DMS79 treated with DMSO at 0.1 percent for 48 hours (cell line): ENCODE measurements around the gene SLC23A2.

Experiments
- DNase-seq: peaks from one replicate; lab custom pipeline; 2025; lab: John Stamatoyannopoulos, UW

The SLC23A2 gene

DNA sequence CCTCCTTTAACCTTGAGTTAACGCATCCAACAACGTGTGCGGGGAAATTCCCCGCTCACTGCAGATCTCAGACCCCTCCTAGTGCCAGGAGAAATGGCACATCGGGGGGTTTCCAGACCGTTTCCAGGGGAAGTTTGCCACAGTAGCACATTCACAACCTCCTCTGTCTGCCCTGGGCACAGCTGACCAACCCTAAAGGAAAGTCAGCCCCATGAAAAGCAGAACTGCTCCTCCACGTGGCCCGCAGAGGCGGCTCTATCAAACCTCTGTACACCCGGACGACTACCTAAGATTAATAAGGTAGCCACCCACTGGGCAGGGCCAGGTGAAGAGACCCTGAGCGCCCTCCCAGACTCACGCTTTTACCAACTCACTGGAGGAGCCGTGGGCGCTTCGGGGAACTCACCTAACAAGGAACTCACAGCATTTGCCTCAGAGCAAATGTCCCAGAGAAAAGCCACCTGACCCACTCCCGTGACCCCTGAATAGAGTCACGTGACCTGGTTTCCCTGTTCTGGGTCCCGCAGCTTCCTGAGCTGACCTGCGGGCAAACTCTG, 186.5 kb downstream of the SLC23A2 start:
- DNase-seq, result no peak

DNA sequence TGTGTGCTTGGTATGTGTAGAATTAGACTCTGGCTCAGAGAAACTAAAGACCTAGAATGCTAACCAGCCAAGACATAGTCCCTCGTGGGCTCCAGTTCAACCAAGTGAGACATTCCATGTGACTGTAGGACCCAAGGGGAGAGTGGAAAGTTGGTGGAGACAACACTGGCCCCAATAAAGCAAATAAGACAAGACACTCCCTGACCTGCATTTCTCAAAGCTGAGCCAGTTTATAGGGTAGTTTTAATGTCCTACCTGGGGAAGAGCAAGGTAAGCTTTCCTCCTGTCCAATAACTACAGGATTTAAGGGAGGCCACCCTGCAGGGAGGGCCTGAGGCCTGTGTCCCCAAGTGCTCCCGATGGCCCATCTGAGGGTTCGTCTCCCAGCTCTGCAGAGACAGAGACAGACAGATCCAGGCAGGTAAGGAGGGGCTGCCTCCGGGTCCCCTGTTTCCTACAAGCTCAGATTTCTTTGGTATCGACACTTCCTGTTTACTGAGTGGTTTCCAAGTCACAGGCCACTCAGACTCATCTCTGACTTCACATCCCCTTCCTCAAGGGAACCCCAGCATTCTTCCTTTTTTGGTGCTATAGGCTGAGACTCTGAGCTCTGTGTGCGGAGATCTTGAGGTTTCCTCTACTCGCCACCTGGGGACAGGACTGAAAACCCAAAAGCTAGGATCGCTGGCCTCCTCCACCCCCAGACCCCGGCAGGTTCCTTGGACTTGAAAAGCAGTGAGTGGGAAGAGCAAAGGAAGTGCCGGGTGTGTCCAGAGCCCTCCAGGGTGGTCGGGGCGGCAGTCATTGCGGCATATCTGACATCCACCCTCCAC, 187.2 kb downstream of the SLC23A2 start:
- DNase-seq, result no peak

DNA sequence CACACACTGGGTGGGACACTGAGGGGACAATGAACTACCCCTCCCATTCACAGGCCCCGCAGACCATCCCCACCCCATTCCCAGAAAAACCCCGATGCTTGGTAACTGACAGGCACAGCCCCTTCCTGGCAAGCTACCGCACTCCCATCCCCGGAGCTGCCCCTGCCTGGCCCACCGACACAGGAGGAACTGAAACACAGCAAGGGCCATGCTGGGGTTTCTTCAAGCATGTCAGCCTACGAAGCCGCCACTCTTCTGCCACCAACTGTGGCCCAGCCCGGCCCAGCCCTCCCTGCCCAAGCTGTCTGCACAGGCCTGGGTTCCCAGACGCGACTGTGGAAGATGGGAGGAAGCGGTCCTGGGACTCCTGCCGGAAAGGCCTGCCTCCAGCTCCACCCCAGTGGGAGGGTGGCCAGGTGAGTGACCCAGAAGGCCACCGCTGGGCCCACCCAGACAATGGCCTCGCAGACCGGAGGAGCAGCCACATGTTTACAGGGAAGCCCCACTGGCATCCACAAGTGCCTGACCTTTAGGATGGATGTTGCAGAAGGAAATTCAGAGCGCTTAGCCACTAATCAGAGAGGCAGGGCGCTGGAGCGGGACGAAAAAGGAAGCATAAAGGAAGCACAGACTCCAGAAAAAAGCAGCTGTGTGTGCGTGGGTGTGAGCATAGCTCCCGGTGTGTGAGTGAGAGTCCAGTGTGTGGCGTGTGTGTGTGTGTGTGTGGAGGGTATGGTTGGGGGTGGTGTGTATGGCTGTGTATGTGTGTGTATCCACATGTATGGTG, 188.0 kb downstream of the SLC23A2 start:
- no peak for DNase-seq

DNA sequence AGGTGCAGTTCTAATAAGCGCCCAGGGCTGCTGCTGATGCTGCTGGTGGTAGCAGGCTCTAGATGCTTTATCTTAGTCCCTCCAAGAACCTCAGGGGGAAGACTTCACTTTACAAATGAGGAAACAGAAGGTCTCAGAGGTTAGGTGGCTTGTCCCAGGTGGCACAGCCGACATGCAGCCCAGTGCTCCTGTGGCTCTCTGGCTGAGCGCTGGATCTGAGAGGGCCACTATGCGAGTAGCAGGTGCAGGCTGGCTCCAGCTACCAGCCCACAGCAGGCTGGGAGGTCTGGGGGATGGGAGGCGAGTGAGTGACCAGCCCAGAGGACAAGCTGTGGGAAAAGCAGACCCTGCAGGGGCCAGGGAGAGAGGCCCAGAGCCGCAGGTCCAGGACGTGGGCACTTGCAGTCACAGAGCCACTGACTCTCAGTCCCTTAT, 188.7 kb downstream of the SLC23A2 start:
- no peak for DNase-seq

DNA sequence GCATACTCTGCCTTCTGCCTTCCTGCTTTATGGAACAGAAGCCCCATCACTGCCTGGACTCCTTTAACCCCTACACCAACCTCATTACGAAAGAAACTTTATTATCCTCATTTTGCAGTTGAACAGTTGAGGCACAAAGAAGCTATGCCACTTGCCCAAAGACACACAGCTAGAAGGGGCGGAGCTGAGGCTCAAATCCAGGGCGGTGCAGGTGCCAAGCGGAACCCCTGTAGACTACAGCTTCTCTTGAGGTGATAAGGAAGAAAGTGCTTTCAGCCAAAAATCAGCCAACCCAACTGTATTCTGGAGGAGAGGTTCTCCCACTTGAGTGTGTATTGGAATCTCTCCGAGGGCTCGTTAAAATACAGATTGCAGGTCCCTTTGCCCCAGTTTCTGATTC, 189.1 kb downstream of the SLC23A2 start:
- DNase-seq, result no peak

DNA sequence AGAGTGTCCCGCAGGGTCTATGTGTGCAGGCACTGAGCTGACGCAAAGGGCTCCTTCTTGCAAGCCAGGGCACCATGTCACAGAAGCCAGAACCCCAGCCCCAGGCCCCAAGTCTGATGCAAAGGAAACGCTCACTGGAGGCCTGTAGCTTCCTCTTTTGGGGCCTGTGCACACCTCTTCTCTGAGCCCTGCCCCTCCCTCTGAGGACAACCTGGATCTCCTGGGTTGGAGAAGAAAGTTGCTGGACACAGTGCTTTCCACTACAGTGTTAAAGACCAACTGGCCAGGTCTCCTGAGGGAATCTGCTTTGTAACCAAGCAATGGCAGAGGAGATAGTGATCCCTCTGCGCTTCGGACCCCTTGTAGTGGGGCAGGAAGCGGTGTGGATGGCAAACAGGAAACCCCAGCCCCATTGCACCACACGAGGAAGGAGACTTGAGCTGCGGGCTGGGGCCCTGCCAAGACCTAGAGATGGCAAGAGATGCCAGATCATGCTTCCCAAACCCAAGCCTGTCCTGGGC, 189.6 kb downstream of the SLC23A2 start:
- no peak for DNase-seq

DNA sequence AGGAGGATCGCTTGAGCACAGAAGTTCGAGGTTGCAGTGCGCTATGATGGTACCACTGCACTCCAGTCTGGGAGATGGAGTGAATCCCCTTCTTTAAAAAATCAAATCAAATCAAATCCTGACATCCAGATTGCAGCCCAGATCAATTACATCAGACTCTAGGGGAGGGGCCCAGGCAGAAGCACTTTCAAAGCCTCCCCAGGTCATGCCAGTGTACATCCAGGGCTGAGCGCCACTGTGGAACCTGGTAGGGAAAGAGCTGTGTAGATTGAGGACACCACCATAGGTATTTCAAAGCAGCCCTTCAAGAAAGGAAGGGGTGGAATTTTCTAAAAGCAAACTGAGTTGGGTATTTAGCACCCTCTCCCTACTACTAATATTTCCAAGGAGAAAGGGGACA, 190.1 kb downstream of the SLC23A2 start:
- no peak for DNase-seq

DNA sequence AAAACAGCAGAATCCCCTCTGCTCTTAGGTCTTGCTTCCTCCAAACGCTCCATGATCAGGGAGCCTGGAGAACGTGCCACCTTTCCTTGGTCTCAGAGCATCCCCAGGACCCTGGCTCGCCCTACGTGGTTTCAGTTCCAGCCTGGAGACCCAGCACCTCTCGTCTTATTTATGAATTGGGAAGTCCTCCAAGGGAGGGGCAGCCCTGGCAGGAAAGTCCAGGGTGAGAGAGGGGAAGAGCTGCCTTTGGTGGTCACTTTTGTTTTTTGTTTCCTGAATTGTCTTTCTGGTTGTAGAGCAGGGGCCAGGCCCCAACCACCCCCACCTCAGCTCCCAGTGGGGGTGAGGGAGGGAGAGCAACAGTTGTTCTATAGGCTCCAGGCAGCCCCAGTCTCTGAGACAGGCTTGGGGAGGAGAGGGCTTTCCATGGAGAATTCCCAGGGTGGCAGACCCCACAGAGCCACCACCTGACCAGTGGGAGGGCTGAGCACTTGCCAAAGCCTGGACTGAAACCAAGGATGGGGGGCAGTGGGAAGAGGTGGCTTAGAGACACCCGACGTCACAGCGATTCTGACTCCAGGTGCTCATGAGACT, 190.8 kb downstream of the SLC23A2 start:
- no peak for DNase-seq

DNA sequence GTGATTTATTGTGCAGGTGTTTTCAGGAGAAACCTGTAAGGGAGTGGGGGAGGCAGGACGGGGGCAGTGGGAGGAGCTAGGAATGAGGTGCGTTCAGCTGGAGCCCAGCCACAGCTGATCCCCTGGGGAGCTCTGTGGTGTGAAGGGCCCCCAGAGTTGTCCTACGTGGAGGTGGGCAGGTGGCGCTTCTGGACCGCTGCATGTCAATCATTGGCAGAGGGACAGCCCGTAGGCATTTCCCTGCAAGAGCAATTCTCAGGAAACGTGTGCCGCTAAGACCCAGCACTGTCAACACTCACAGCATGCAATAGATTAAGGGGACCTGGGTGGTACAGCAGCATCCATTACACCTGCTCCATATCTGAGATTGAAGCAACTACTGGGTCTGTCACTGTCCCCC, 191.6 kb downstream of the SLC23A2 start:
- no peak for DNase-seq

DNA sequence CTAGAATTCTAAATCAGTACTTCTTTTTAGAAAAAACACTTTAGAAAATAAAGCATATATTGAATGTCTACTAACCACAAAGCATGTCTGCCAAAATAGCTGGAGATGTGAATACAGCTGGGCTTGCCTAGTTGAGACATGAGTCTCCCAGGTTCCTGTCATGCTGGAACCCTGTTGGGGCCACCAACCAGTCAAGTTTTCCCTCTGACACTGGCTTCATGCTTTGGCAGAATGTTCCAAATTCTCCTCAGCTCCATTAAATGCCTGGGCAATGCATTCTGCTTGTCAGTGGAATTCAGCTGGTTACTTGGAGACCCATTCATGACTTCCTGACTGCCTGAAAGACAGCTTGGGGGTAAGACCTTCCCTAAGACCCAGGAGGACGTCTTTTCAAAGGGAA, 192.4 kb downstream of the SLC23A2 start:
- no peak for DNase-seq

DNA sequence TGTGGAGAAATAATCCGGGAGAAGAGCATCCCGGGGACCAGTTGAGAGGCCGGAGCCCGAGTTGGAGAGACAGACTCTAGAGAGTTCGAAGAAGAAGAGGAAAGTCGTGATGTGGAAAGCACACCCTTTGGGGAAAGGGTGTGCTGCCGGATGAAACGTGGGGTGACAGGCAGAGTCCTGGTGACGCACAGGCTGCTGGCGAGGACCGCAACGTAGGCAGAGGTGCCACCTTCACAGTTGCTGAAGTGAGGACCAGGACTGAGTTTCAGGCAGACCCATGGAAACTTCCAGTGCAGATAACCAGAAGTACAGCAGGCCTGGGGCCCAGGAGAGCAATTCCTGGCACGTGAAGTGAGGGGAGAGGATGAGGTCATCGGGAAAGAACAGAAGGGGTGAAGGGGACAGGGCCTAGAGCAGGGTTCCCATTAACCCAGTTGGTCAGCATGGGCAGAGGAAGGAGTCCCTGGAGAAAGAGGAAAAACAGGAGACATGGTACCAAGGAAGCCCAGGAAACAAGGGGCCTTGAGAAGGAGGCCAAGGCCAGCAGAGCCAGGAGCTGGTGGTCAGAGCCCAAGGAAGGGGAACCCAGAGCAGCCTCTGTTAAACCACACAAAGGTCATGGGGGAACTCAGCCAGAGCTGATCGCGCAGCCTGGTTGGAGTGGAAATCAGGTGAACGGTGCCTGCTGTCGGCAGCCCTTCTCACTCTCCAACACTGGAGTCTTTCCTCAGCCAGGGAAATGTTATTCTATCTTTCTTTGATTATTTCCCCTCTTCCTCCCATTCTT, 195.5 kb downstream of the SLC23A2 start:
- DNase-seq, result no peak

DNA sequence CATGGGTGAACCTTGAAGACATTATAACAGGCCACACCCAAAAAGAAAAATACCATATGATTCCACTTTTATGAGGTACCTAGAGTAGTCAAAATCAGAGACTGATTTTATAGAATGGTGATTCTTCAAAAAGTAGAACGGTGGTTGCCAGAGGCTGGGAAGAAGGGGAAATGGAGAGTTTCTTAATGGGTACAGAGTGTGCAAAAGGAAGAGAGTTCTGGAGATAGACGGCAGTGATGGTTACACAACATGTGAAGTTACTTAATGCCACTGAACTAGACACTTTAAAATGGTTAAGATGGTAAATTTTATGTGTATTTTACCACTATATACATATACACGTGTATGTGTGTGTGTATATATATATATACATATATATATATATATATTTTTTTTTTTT, 198.8 kb downstream of the SLC23A2 start:
- no peak for DNase-seq
